ENCODE measurements around the gene EVC.

The EVC gene

DNA sequence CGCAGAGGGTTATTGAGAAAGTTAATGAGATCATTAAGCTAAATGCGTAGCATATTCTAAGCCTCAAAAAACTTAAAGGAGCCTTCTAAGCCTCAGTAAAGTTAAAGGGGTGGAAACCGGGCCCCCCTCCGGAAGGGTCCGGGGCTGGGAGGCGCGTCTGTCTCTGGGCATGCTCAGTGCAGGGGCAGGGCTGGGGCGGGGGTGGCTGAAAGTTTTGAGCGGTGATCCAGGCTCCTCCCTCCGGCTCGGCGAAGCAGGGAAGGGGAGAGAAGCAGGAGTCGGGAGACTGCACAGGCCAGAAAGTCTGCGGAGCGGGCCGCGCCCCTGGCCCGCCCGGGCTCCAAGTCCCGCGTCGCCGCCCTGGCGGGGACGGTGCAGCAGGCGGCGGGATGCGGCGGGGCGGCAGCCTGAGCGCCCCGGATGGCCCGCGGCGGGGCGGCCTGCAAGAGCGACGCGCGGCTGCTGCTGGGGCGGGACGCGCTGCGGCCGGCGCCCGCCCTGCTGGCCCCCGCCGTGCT lies at the start of gene EVC:
EVC (plus strand) TSS at position 241 of the 518 bp plus-strand sequence; CDS start at position 421, 180 bp downstream.
- DNase-seq (ENCODE audit: low spot score), result peak; percentile 97

DNA sequence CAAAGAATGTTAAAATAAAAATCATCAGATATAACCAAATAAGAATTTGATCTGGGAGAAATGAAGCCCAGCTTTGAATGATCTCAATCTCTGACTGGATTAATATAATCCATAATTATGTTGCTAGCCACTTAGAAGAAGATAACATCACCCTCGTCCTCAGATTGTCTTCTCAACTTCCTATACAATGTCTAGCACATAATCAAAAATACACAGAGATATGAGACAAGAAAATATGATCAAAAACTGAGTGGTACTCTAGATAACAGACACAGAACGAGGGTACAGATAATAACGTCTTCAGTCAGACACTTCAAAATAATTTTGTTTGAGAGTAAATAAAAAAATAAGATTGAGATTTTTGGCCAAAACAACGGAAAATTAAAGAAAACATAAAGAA lies 49.8 kb upstream of the EVC start:
- DNase-seq (ENCODE audit: low spot score), result no peak

DNA sequence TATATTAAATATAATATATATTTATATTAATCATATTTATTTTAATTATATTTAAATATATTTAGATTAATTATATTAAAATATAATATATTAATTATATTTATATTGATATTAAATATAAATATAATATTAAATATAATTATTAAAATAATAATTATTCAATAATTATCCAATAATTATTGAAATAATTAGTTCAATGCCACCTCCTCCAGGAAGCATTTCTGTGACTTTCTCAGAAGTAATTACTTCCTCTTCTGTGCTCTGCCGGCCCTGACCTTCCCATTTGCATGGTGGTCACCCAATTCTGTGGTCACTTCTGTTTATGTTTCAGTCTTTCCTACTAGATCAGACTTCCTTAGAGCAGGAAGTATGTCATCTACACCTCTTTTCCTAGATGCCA lies 48.4 kb upstream of the EVC start:
- DNase-seq (ENCODE audit: low spot score), result no peak

GRCh38 chr4:5664778-5665177 lies 46.2 kb upstream of the EVC start:
- no peak for DNase-seq (ENCODE audit: low spot score)

GRCh38 chr4:5666741-5667140 lies 44.3 kb upstream of the EVC start:
- DNase-seq (ENCODE audit: low spot score), result no peak

DNA sequence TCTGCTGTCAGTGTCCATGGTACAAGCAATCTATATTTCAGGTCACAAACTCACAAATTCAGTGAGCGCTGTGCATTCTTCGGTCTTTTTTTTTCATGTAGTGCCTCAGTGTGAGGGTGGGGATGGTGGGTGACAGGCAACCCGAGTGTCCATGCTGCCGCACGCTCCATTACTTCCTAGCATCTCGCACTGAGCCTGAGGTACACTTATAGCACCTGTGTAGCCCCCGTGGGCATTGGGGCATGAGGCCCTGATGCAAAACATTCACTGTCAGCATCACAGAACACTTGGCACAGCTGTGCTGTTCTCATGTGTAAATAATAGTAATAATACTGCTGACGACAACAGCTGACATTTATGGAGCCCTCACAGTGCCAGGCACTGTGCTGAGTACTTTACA lies 34.2 kb upstream of the EVC start:
- no peak for DNase-seq (ENCODE audit: low spot score)

DNA sequence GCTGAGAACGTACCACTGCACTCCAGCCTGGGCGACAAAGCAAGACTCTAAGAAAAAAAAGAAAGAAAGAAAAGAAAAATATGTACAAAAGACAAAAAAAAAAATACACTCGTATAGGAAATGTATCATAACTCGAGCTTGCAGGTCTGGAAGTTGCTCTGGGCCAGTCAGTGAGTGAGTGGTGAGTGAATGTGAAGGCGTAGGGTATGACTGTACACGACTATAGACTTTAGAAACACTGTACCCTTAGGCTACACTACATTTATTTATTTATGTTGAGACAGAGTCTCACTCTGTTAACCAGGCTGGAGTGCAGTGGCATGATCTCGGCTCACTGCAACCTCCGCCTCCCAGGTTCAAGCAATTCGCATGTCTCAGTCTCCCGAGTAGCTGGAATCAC lies 32.0 kb upstream of the EVC start:
- DNase-seq (ENCODE audit: low spot score), result no peak

DNA sequence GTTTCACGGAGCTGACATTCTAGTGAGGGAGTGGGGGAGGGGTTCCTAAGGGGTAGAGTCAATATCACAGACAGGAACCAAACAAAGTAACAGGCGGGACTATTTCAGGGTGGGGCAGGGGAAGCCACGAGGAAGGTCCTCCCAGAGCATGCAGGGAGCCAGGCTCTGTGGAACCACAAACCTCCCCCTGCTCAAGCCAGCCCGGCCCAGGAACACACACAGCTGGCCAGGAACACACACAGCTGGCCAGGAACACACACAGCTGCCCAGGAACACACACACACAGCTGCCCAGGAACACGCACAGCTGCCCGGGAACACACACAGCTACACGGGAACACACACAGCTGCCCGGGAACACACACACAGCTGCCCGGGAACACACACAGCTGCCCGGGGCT lies 27.4 kb upstream of the EVC start:
- no peak for DNase-seq (ENCODE audit: low spot score)

DNA sequence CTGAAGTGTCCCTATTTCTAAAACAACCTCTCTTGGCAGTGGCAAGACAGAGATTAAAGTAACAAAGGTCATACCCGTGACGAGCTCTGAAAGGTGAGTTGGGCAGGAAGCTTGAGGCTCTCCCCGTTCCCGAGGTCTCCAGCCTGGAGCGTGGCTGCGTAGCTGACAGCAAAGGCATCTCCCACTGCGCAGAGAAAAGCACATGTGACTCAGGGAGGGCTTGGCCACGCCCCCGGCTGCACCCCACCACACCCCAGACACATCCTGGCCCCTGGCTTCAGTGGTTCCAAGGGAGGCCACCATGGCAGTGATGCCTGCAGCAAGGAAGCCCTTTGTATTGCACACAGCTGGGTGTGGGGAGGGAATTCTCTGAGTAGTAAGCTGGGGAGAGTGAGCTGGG lies 25.7 kb upstream of the EVC start:
- DNase-seq (ENCODE audit: low spot score), result no peak

DNA sequence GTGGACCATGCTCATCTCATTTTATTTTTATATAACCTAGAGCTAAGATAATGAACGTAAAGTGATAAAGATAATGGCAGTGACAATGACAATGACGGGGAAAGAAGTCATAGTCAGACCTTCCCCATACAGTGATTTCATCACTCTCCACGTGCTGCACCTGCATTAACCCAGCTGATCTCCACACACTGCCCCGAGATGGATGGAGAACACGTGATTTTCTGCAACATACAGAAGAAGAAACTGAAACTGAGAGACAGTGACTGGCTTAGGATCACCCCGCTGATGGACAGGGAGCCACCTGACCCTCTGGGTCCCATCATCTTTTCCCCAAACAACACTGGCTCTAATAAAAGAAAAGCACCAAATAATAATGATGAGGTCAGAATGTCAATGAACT lies 24.7 kb upstream of the EVC start:
- DNase-seq (ENCODE audit: low spot score), result no peak

- no peak for DNase-seq (ENCODE audit: low spot score)
These were observed 21.9 kb upstream of the EVC start for GRCh38 chr4:5689065-5689464.

GRCh38 chr4:5691491-5692132 lies 19.4 kb upstream of the EVC start:
- no peak for DNase-seq (ENCODE audit: low spot score)

- no peak for DNase-seq (ENCODE audit: low spot score)
These were observed 17.1 kb upstream of the EVC start for GRCh38 chr4:5693871-5694270.

DNA sequence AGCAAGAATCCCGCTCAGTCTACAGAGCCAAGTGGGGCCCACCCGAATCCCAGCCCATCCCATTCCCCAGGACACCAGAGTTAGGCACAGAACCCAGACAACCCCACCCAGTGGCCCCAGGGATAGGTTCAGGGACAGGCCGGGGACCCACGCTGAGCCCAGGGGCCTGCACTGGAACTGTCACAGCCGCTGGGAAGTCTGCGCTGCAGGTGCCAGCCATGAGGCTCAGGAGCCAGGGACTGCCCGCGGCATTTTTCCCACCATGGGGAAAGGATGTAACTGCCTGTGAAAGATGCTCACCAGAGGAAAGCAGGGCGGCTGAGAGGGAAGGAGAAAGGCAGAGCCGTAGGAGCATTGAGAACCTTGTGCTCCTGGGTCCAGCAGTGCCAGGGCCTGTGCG lies 14.7 kb upstream of the EVC start:
- no peak for DNase-seq (ENCODE audit: low spot score)

GRCh38 chr4:5700459-5700858 lies 10.5 kb upstream of the EVC start:
- DNase-seq (ENCODE audit: low spot score), result no peak

DNA sequence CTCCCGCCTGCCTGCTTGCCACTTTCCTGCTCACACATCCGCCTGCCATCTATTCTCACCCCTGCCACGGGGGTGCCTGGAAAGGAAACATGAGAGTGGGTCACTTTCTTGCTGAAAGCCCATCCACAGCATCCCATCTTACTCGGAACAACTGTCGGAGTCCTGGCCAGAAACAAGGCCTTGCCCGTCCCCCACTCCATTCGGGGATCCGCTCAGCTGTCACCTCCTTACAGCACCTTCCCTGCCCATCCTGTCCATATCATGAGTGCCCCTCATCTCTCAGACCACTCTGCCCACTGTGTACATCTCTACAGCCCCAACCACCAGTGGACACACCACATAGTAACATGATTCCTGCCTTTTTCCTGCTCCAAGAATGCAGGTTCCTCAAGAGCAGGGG lies 9.0 kb upstream of the EVC start:
- no peak for DNase-seq (ENCODE audit: low spot score)

- no peak for DNase-seq (ENCODE audit: low spot score)
These were observed 7.2 kb upstream of the EVC start for GRCh38 chr4:5703831-5704230.

DNA sequence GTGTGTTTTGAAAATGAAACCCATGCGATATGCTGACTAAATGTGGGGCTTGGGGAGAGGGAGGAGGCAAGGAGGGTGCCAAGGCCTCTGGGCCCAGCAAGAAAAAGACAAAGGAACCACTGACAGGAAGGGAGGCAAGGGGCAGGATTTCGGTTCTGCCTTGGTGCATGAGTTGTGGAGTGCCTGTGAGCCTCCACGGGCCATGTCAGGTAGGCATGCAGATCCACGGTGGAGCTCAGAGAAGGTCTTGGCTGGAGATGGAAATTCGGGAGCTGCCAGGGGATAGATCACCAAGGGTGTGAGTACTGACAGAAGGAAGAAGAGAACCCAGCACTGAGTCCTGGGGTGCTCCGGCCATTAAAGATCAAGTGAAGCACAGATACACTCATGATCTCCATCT lies 6.7 kb upstream of the EVC start:
- DNase-seq (ENCODE audit: low spot score), result no peak

GRCh38 chr4:5705647-5706320 lies 5.2 kb upstream of the EVC start:
- no peak for DNase-seq (ENCODE audit: low spot score)

DNA sequence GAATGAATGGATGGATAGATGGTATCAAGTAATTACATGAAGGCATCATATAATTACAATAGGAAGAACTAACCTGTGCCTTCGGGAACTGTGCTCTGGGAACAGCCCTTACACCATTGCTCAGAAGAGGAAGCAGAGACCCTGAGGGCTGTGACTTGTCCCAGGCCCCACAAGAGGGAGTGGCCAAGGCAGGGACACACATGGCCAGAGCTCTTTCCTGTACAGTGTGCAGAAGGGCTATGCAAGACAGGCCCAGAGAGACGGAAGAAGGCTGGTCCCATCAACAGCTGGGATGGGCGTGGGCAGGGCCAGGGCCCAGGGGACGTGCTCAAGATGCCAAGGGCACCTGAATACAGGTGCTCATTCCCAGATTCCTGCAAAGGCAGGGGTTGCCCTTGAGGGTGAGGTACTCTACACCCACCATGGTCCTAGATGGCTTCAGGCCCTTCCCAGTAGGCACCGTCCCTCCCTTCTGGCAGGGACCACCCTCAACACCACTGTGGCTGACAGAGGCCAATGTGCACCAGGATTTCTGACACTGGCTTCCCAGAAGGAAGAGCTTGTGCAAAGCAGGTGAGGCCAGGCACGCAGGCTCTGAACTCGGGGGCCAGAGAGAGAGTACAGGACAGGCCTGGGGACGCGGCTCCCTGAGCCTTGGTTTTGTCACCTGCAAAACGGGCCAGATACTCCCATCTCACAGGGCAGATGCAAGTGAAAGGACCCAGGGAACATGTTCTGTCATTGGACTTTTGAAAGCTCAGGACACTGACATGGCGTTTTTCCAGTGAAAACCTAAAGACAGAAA lies 4.3 kb upstream of the EVC start:
- no peak for DNase-seq (ENCODE audit: low spot score)

- DNase-seq (ENCODE audit: low spot score), result no peak
These were observed 3.6 kb upstream of the EVC start for GRCh38 chr4:5707366-5707765.

- DNase-seq (ENCODE audit: low spot score), result peak; percentile 32
These were observed 3.1 kb upstream of the EVC start for GRCh38 chr4:5707778-5708448.
